GM12891 (cell line): ENCODE results near the gene SFMBT1.

ENCODE experiments used
- POLR2A ChIP-seq: IDR thresholded peaks from 2 replicates; pipeline ENCODE4 v1.6.1; 2011; ENCODE audit warnings: low read depth, low read length, control low read depth
- POLR2AphosphoS5 ChIP-seq: IDR thresholded peaks from 2 replicates; pipeline ENCODE4 v1.6.1; 2011; ENCODE audit warnings: low read depth, low read length, control low read depth
- TAF1 ChIP-seq: IDR thresholded peaks from 2 replicates; pipeline ENCODE4 v1.6.1; 2011; ENCODE audit warnings: low read depth, low read length, control low read depth

- TF ChIP-seq POLR2AphosphoS5 (no peak), POLR2A (no peak), TAF1 (no peak)
Observed at GRCh38 chr3:52874160-52874701, 171.6 kb downstream of the SFMBT1 start.
